A172 (cell line): ENCODE data around the gene PM20D1. TPM values are rescaled to one million over a fixed set of nuclear protein-coding genes. Genes with fewer than 3 reads are reported as not detected.

Experiments
- total RNA-seq: library from RNA; depleted of rRNA; stranded (reverse); fragments of >200 nt; shearing (Covaris generic); gene quantifications from 2 replicates; pipeline ENCODE4 v1.2.3, GENCODE V29; 2014; rRNA removed

The PM20D1 gene
- total RNA-seq, 1 experiment from 2014 or later, result not detected

Other genes with a start within 250 kb of the PM20D1 start
- gene ELK4, start 218.1 kb downstream of the PM20D1 start, total RNA-seq, result 17.7 and 18.4 TPM in 2 replicates
- gene SLC45A3, start 169.6 kb downstream of the PM20D1 start, total RNA-seq, result 11.1 and 13.0 TPM in 2 replicates
- 323 and 355 TPM in 2 replicates for gene NUCKS1, start 100.0 kb downstream of the PM20D1 start, total RNA-seq
- gene RAB29, start 74.7 kb downstream of the PM20D1 start, total RNA-seq, result 29.8 and 33.3 TPM in 2 replicates
- 19.2 and 28.6 TPM in 2 replicates for gene SLC41A1, start 36.9 kb downstream of the PM20D1 start, total RNA-seq
- gene SLC26A9, start 93.3 kb upstream of the PM20D1 start, total RNA-seq, result 0.05 TPM in 1 of 2 replicates, not detected in the other
- 0.29 TPM in 2 replicates for gene RAB7B, start 153.3 kb upstream of the PM20D1 start, total RNA-seq
- gene CTSE, start 173.8 kb upstream of the PM20D1 start, total RNA-seq, result not detected in 2 replicates
- not detected in 2 replicates for gene RHEX, start 203.0 kb upstream of the PM20D1 start, total RNA-seq